Keratinocyte (primary cell): Measurements from ENCODE around the gene PLEKHN1. TPM values are rescaled to one million over a fixed set of nuclear protein-coding genes. Genes with fewer than 3 reads are reported as not detected.

Experiments
- DNase-seq: peaks from one replicate; pipeline ENCODE4 v3.0.0-alpha.2; 2011; ENCODE audit warnings: low read depth, missing footprints, low spot score
- FAIRE-seq: peaks from 2 replicates; lab custom pipeline; 2011; peaks lifted over from hg19 to GRCh38; lab: Jason Lieb, UNC
- H2AFZ ChIP-seq: 2 replicates; pipeline ENCODE4 v1.6.0; 2012; ENCODE audit warnings: low read length, control low read depth, inconsistent platforms; ENCODE audit not compliant: control insufficient read depth
- H3K27ac ChIP-seq: 2 replicates; pipeline ENCODE4 v1.5.1; 2011; ENCODE audit warnings: low read length; ENCODE audit not compliant: control insufficient read depth, insufficient read depth
- H3K27me3 ChIP-seq: 3 replicates; pipeline ENCODE4 v1.6.0; 2011; ENCODE audit warnings: low read length; ENCODE audit not compliant: control insufficient read depth, insufficient read depth; ENCODE audit errors: extremely low read depth
- H3K36me3 ChIP-seq, 2 experiments: 2 replicates in 1 of 2; 3 replicates in 1 of 2; pipeline ENCODE4 v1.5.1; 2011; ENCODE audit warnings: low read length in 2 of 2, mild to moderate bottlenecking in 1 of 2; ENCODE audit not compliant: control insufficient read depth in 2 of 2, insufficient read depth in 2 of 2; ENCODE audit errors: extremely low read depth in 1 of 2
- H3K4me1 ChIP-seq: 3 replicates; pipeline ENCODE4 v1.5.1; 2011; ENCODE audit warnings: low read length; ENCODE audit not compliant: control insufficient read depth, insufficient read depth; ENCODE audit errors: extremely low read depth
- H3K4me2 ChIP-seq: 3 replicates; pipeline ENCODE4 v1.6.0; 2011; ENCODE audit warnings: low read depth, low read length; ENCODE audit not compliant: control insufficient read depth, insufficient read depth; ENCODE audit errors: extremely low read depth
- H3K4me3 ChIP-seq, 3 experiments: fragments of 200-600 bp in 1 of 3; sonication (generic) in 1 of 3; 2 replicates in 2 of 3; 3 replicates in 1 of 3; pipeline ENCODE4 v1.5.1; 2011 to 2016; ENCODE audit warnings: low read length in 3 of 3, mild to moderate bottlenecking in 3 of 3, control low read depth in 2 of 3, inconsistent platforms in 1 of 3, low read depth in 1 of 3, mixed read lengths in 1 of 3, mixed run types in 1 of 3, moderate library complexity in 1 of 3; ENCODE audit not compliant: control insufficient read depth in 2 of 3, insufficient read depth in 2 of 3; ENCODE audit errors: extremely low read depth in 1 of 3
- H3K79me2 ChIP-seq: 2 replicates; pipeline ENCODE4 v1.6.0; 2012; ENCODE audit warnings: low read length; ENCODE audit not compliant: control insufficient read depth, insufficient read depth
- H3K9ac ChIP-seq: 3 replicates; pipeline ENCODE4 v1.6.0; 2011; ENCODE audit warnings: low read length; ENCODE audit not compliant: control insufficient read depth, insufficient read depth; ENCODE audit errors: extremely low read depth
- H3K9me1 ChIP-seq: 3 replicates; pipeline ENCODE4 v1.6.0; 2011; ENCODE audit warnings: low read length; ENCODE audit not compliant: control insufficient read depth, insufficient read depth; ENCODE audit errors: extremely low read depth
- H3K9me3 ChIP-seq: 2 replicates; pipeline ENCODE4 v1.5.1; 2012; ENCODE audit warnings: low read depth, low read length; ENCODE audit not compliant: control insufficient read depth
- H4K20me1 ChIP-seq: 3 replicates; pipeline ENCODE4 v1.6.0; 2011; ENCODE audit warnings: low read length; ENCODE audit not compliant: control insufficient read depth, insufficient read depth; ENCODE audit errors: extremely low read depth
- EZH2 ChIP-seq: IDR thresholded peaks from one replicate; pipeline ENCODE4 v1.6.1; 2012; ENCODE audit warnings: inconsistent platforms, mild to moderate bottlenecking, low read length, moderate library complexity
- dilution Hi-C: fragments of 300-500 bp; cut with MboI; formaldehyde crosslinking; loops from one replicate; pipeline ENCODE4 v1.7.0; 2020; ENCODE audit warnings: low sequenced_read_pairs; ENCODE audit not compliant: extremely low pct_ligation_motif_present
- polyA plus RNA-seq, 5 experiments: library from polyadenylated mRNA; depleted of rRNA in 3 of 5; stranded (reverse) in 3 of 5; stranded (forward) in 1 of 5; unstranded in 1 of 5; fragments of >200 nt; gene quantifications; 1 replicate in 1 of 5; 2 replicates in 3 of 5; 3 replicates in 1 of 5; pipeline versions ENCODE4 v1.2.1 to v1.2.3, GENCODE V29; 2011 to 2012; ENCODE audit warnings: missing spikeins in 2 of 5, low read depth in 1 of 5, low replicate concordance in 1 of 5
- TF ChIP-seq, protein P1 (sequence below), 3 experiments: IDR thresholded peaks in 1 of 3; conservative IDR thresholded peaks in 1 of 3; optimal IDR thresholded peaks in 1 of 3; 2 replicates in 2 of 3; 3 replicates in 1 of 3; pipeline versions ENCODE3 to v1.5.1; 2011; ENCODE audit warnings: low read length in 3 of 3, mild to moderate bottlenecking in 3 of 3, moderate library complexity in 2 of 3, control low read depth in 1 of 3, inconsistent platforms in 1 of 3; ENCODE audit not compliant: insufficient read depth in 2 of 3; ENCODE audit errors: extremely low read depth in 1 of 3

Gene PLEKHN1
- polyA plus RNA-seq, 1 donor (not counting 4 experiments of a cell fraction or from before 2014, with no cell fraction given) = 2.5 TPM

DNA sequence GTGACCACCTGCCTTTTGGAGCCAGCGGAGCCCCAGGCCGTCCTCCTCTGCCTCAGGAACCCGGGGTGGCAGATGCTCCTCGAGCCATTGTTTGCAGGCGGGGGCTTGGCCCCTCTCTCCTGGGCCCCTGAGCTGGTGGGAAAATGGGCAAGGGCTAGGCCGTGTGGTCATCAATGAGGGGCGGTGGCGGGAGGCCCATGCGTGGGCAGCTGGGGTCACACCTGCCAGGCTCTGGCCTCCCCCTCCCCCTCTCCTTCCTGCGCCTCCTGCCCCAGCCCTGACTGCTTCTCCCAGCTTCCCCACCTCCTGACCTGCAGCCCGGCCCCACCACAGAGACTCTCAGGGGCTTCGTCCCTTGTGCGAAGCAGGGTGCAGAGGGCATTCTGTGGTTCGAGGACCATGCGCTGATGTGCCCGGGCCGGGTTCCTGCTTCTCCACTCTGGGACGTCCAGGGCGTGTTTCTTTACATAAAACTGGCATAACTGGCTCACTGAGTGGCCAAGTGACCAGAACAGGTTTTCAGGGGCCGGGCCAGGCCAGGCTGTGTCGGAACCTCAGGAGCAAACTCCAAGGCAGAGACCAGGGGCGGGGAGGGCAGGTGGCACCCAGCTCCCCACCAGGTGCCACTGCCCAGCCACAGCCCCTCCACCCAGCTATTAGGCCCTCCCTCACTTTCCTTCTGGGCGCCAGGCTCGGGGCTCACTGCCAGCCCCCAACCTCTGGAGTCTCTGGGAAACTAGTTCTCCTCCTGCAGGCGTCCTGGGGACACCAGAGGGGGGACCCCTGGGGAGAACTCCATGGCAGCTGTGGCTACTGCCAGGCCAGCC, 33.3 kb upstream of the PLEKHN1 start:
- dilution Hi-C loops = no loop called here
- H3K79me2 ChIP-seq = no peaks in the 10 kb centered on the region
- FAIRE-seq (no peak), DNase-seq (no peak)
- no peaks in the 10 kb centered on the region for H3K9me1 ChIP-seq
- H3K4me2 ChIP-seq = no peak overlapping the region
- H4K20me1 ChIP-seq = no peaks in the 10 kb centered on the region
- H3K36me3 ChIP-seq = no peaks in the 10 kb centered on the region
- peaks cover 81% of the 10 kb centered on the region for H3K27me3 ChIP-seq
- H3K27ac ChIP-seq = no peak overlapping the region
- no peak overlapping the region for H2AFZ ChIP-seq
- no peaks in the 10 kb centered on the region for H3K4me1 ChIP-seq
- no peak for TF ChIP-seq EZH2
- TF ChIP-seq, protein P1, sequence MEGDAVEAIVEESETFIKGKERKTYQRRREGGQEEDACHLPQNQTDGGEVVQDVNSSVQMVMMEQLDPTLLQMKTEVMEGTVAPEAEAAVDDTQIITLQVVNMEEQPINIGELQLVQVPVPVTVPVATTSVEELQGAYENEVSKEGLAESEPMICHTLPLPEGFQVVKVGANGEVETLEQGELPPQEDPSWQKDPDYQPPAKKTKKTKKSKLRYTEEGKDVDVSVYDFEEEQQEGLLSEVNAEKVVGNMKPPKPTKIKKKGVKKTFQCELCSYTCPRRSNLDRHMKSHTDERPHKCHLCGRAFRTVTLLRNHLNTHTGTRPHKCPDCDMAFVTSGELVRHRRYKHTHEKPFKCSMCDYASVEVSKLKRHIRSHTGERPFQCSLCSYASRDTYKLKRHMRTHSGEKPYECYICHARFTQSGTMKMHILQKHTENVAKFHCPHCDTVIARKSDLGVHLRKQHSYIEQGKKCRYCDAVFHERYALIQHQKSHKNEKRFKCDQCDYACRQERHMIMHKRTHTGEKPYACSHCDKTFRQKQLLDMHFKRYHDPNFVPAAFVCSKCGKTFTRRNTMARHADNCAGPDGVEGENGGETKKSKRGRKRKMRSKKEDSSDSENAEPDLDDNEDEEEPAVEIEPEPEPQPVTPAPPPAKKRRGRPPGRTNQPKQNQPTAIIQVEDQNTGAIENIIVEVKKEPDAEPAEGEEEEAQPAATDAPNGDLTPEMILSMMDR (optimal IDR thresholded peaks at IDR 0.05 in 1 of 3, IDR thresholded peaks at IDR 0.05 in 1 of 3, conservative IDR thresholded peaks at IDR 0.05 in 1 of 3; ENCODE audit: extremely low read depth in 1 of 3, insufficient read depth in 2 of 3, low read length in 3 of 3) = no peak
- H3K4me3 ChIP-seq = no peak overlapping the region
- no peak overlapping the region for H3K9ac ChIP-seq
- H3K9me3 ChIP-seq = no peaks in the 10 kb centered on the region

GRCh38 chr1:933603-933940, 32.7 kb upstream of the PLEKHN1 start:
- TF ChIP-seq, protein P1 (optimal IDR thresholded peaks at IDR 0.05 in 1 of 3, IDR thresholded peaks at IDR 0.05 in 1 of 3, conservative IDR thresholded peaks at IDR 0.05 in 1 of 3; ENCODE audit: extremely low read depth in 1 of 3, insufficient read depth in 2 of 3, low read length in 3 of 3) = no peak
- TF ChIP-seq EZH2 = no peak
- FAIRE-seq = no peak
- Histone ChIP-seq H3K9me3 (no peaks in the 10 kb centered on the region), H3K27ac (no peak overlapping the region), H3K4me3 (no peak overlapping the region), H3K9me1 (no peaks in the 10 kb centered on the region), H3K4me1 (no peaks in the 10 kb centered on the region), H2AFZ (no peak overlapping the region), H3K36me3 (no peaks in the 10 kb centered on the region), H3K79me2 (no peaks in the 10 kb centered on the region), H3K27me3 (peaks cover 79% of the 10 kb centered on the region), H3K4me2 (no peak overlapping the region), H3K9ac (no peak overlapping the region), H4K20me1 (no peaks in the 10 kb centered on the region)
- no peak for DNase-seq
- dilution Hi-C loops = no loop called here
